ENCODE data around the gene SPACA9. TPM values are rescaled to one million over a fixed set of nuclear protein-coding genes. Genes with fewer than 3 reads are reported as not detected.

Gene SPACA9
- total RNA-seq, 1 donor from 2014 or later, result 6.9 TPM

DNA sequence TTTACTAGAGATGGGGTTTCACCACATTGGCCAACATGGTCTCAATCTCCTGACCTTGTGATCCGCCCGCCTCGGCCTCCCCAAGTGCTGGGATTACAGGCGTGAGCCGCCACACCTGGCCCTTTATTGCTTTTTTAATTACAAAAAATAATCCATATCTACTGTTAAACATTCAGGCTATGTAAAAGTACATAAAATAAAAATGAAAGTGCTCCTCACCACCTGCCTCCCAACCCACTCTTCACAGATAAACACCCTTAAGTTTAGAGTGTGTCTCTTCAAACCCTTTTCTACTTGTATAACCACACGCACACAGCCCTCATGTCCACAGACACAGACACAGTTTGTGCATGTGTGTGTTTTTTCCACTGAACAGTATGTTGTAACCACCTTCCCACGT, 49.0 kb downstream of the SPACA9 start:
- TF ChIP-seq, protein P1, sequence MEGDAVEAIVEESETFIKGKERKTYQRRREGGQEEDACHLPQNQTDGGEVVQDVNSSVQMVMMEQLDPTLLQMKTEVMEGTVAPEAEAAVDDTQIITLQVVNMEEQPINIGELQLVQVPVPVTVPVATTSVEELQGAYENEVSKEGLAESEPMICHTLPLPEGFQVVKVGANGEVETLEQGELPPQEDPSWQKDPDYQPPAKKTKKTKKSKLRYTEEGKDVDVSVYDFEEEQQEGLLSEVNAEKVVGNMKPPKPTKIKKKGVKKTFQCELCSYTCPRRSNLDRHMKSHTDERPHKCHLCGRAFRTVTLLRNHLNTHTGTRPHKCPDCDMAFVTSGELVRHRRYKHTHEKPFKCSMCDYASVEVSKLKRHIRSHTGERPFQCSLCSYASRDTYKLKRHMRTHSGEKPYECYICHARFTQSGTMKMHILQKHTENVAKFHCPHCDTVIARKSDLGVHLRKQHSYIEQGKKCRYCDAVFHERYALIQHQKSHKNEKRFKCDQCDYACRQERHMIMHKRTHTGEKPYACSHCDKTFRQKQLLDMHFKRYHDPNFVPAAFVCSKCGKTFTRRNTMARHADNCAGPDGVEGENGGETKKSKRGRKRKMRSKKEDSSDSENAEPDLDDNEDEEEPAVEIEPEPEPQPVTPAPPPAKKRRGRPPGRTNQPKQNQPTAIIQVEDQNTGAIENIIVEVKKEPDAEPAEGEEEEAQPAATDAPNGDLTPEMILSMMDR (IDR thresholded peaks at IDR 0.05; ENCODE audit: insufficient read depth, low read length, poor library complexity, severe bottlenecking), result no peak
- H3K36me3 ChIP-seq (ENCODE audit: control insufficient read depth, insufficient read depth, low read length), result no peaks in the 10 kb centered on the region
- H3K4me3 ChIP-seq (ENCODE audit: low read depth, low read length), result no peak overlapping the region

DNA sequence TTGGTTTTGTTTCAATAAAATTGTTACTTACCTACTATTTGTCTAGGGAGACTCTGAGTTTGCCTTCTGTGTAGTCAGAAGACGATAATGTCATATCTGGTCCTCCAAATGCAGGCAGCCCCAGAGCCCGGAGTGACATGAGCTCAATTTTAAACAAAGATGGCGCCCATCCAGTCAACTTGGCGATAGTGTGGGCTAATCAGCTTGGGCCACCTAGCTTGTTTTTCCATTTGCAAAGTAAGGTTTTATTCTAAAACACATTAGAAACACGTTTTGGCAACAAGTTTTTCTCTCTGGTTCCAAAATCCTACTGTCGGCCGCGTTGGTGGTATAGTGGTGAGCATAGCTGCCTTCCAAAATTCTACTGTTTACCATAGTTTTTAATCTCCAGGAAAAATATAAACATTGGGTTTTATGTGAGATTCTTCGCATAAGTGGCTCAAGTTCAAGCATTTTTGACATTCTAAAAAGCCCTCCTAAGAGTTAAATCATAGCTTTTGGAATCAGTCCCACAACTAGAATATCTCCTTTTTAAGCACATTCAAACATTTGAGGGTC, 52.6 kb downstream of the SPACA9 start:
- TF ChIP-seq, protein P1 (IDR thresholded peaks at IDR 0.05; ENCODE audit: insufficient read depth, low read length, poor library complexity, severe bottlenecking), result no peak
- no peak for DNase-seq (ENCODE audit: low read depth)

More for the DNA sequence above, 49.0 kb downstream of the SPACA9 start:
- DNase-seq (ENCODE audit: low read depth), result no peak
- H3K27me3 ChIP-seq (ENCODE audit: control insufficient read depth, insufficient read depth, low read length), result no peaks in the 10 kb centered on the region

DNA sequence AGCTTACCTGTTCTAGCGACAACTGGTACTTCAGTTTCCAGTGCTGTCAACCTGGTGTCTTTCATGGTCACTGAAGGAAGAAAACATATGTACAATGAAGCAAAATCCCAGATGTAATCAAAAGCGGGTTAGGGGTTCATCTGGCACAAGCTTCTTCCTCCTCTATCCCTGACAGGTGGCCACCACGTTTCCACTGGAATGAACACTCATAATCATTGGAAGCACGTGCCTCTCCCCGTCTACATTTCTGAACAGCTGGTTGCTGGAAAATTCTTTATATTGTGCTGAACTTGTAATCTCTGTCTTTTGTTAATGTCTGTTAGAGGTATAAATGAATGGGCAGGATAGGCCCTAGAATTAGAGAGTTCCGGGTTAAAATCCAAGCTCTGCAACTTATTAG, 56.3 kb downstream of the SPACA9 start:
- TF ChIP-seq, protein P1 (IDR thresholded peaks at IDR 0.05; ENCODE audit: insufficient read depth, low read length, poor library complexity, severe bottlenecking), result no peak
- no peak overlapping the region for H3K4me3 ChIP-seq (ENCODE audit: low read depth, low read length)
- H3K36me3 ChIP-seq (ENCODE audit: control insufficient read depth, insufficient read depth, low read length), result peaks cover 1% of the 10 kb centered on the region
- no peak for DNase-seq (ENCODE audit: low read depth)
- H3K27me3 ChIP-seq (ENCODE audit: control insufficient read depth, insufficient read depth, low read length), result no peaks in the 10 kb centered on the region

More for the DNA sequence above, 52.6 kb downstream of the SPACA9 start:
- Histone ChIP-seq H3K36me3 (ENCODE audit: control insufficient read depth, insufficient read depth, low read length) (peaks cover 1% of the 10 kb centered on the region), H3K27me3 (ENCODE audit: control insufficient read depth, insufficient read depth, low read length) (no peaks in the 10 kb centered on the region), H3K4me3 (ENCODE audit: low read depth, low read length) (no peak overlapping the region)

DNA sequence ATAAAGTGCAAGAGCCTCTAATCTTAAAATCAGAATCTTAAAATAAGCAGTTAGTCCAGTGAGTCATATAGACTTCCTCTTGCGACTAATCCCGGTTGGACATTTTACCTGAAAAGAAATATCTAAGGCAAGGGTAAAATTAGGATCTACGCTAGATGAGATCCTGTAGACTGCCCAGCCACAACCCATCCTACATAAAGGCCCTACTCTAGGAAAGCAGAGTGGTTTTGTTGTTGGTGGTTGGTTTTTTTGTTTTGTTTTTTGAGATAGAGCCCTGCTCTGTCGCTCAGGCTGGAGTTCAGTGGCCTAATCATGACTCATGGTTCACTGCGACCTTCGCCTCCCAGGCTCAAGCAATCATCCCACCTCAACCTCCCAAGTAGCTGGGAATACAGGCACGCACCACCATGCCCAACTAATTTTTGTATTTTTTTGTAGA, 58.8 kb downstream of the SPACA9 start:
- TF ChIP-seq, protein P1 (IDR thresholded peaks at IDR 0.05; ENCODE audit: insufficient read depth, low read length, poor library complexity, severe bottlenecking), result no peak
- Histone ChIP-seq H3K4me3 (ENCODE audit: low read depth, low read length) (no peak overlapping the region), H3K36me3 (ENCODE audit: control insufficient read depth, insufficient read depth, low read length) (peaks cover 1% of the 10 kb centered on the region), H3K27me3 (ENCODE audit: control insufficient read depth, insufficient read depth, low read length) (no peaks in the 10 kb centered on the region)
- DNase-seq (ENCODE audit: low read depth), result no peak

DNA sequence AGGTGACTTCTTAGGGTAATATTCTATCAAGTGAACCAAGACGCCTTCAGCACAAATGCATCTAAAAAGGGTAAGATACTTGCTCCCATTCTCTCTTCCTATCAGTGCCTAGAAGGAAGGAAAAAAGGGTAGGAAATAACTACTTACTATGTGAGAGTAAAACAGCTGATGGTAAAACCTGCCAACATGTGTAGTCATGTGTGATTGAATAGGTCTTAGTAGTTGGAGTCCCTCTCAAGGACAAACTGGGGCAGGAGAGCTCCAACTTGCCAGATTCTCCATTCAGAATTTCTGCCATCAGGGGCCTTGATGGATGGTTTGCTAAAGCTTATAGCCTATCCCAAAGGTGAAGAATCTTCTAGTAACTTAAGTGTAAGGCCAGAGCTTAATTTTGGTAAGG, 60.5 kb downstream of the SPACA9 start:
- no peak overlapping the region for H3K4me3 ChIP-seq (ENCODE audit: low read depth, low read length)
- peaks cover 1% of the 10 kb centered on the region for H3K36me3 ChIP-seq (ENCODE audit: control insufficient read depth, insufficient read depth, low read length)
- H3K27me3 ChIP-seq (ENCODE audit: control insufficient read depth, insufficient read depth, low read length), result no peaks in the 10 kb centered on the region
- TF ChIP-seq, protein P1 (IDR thresholded peaks at IDR 0.05; ENCODE audit: insufficient read depth, low read length, poor library complexity, severe bottlenecking), result no peak
- DNase-seq (ENCODE audit: low read depth), result no peak

Other genes with a start within 250 kb of the SPACA9 start
- gene DDX31, start 208.9 kb upstream of the SPACA9 start, total RNA-seq, result 15.1 and 23.6 TPM in 2 replicates
- gene GTF3C4, start 208.4 kb upstream of the SPACA9 start, total RNA-seq, result 17.9 and 21.3 TPM in 2 replicates
- gene AK8, start 614 bp upstream of the SPACA9 start, total RNA-seq, result 1.6 and 2.0 TPM in 2 replicates
- 31.3 and 31.7 TPM in 2 replicates for gene TSC1, start 65.7 kb downstream of the SPACA9 start, total RNA-seq
- gene GFI1B, start 99.8 kb downstream of the SPACA9 start, total RNA-seq, result not detected in 2 replicates
- gene GTF3C5, start 152.1 kb downstream of the SPACA9 start, total RNA-seq, result 94.3 and 94.7 TPM in 2 replicates
- 0.68 and 1.2 TPM in 2 replicates for gene CEL, start 183.1 kb downstream of the SPACA9 start, total RNA-seq
- gene RALGDS, start 242.3 kb downstream of the SPACA9 start, total RNA-seq, result 39.9 and 43.7 TPM in 2 replicates

Measured in kidney epithelial cell (primary cell).